DOHH2 (cell line): ENCODE measurements around the gene ZNF219.

Experiments
- H3F3A ChIP-seq: fragments of 200-600 bp; sonication (generic), shearing (Covaris generic); 2 replicates; pipeline ENCODE4 v1.6.0; 2016; ENCODE audit warnings: antibody characterized with exemption, mild to moderate bottlenecking; ENCODE audit not compliant: control insufficient read depth, insufficient read depth
- H3K27ac ChIP-seq: fragments of 200-600 bp; sonication (generic); 2 replicates; pipeline ENCODE4 v1.5.1; 2014; ENCODE audit warnings: low read depth, mild to moderate bottlenecking, low read length, moderate library complexity
- H3K27me3 ChIP-seq: fragments of 200-600 bp; sonication (generic); 2 replicates; pipeline ENCODE4 v1.6.1; 2014; ENCODE audit warnings: mild to moderate bottlenecking, low read length, mixed read lengths; ENCODE audit not compliant: control insufficient read depth
- H3K36me3 ChIP-seq: fragments of 200-600 bp; sonication (generic); 2 replicates; pipeline ENCODE4 v1.6.1; 2014; ENCODE audit warnings: mild to moderate bottlenecking, low read length, moderate library complexity, mixed read lengths; ENCODE audit not compliant: control insufficient read depth
- H3K4me1 ChIP-seq: fragments of 200-600 bp; sonication (generic); 2 replicates; pipeline ENCODE4 v1.6.1; 2014; ENCODE audit warnings: mild to moderate bottlenecking, low read length, mixed read lengths; ENCODE audit not compliant: control insufficient read depth
- H3K4me2 ChIP-seq: fragments of 200-600 bp; sonication (generic); 2 replicates; pipeline ENCODE4 v1.6.0; 2014; ENCODE audit warnings: mild to moderate bottlenecking, low read length, moderate library complexity
- H3K4me3 ChIP-seq: fragments of 200-600 bp; sonication (generic); 2 replicates; pipeline ENCODE4 v1.5.1; 2014; ENCODE audit warnings: mild to moderate bottlenecking, low read length, mixed read lengths
- H3K79me2 ChIP-seq: fragments of 200-600 bp; sonication (generic); 2 replicates; pipeline ENCODE4 v1.6.1; 2014; ENCODE audit warnings: mild to moderate bottlenecking, low read length, mixed read lengths; ENCODE audit not compliant: control insufficient read depth
- H3K9me2 ChIP-seq: fragments of 200-600 bp; sonication (generic); replicated peaks from 2 replicates; pipeline ENCODE4 v1.6.1; 2014; ENCODE audit warnings: mild to moderate bottlenecking, low read length, mixed read lengths; ENCODE audit not compliant: control insufficient read depth
- H3K9me3 ChIP-seq: fragments of 200-600 bp; sonication (generic); 2 replicates; pipeline ENCODE4 v1.6.1; 2014; ENCODE audit warnings: antibody characterized with exemption, low read length, mixed read lengths; ENCODE audit not compliant: control insufficient read depth, insufficient read depth
- H4K20me1 ChIP-seq: fragments of 200-600 bp; sonication (generic); 2 replicates; pipeline ENCODE4 v1.6.0; 2014; ENCODE audit warnings: low read depth, mild to moderate bottlenecking, antibody characterized with exemption, low read length, moderate library complexity; ENCODE audit not compliant: control insufficient read depth, insufficient read depth
- CTCF ChIP-seq: fragments of 200-600 bp; sonication (generic); IDR thresholded peaks from one replicate; pipeline ENCODE4 v1.5.1; 2014; ENCODE audit warnings: antibody characterized with exemption, mild to moderate bottlenecking, low read depth, low read length; ENCODE audit not compliant: poor library complexity, severe bottlenecking
- EZH2phosphoT487 ChIP-seq: fragments of 200-600 bp; sonication (generic); IDR thresholded peaks from 2 replicates; pipeline ENCODE4 v1.6.1; 2017; ENCODE audit warnings: borderline replicate concordance, mild to moderate bottlenecking, antibody characterized with exemption, low read length, moderate library complexity, mixed read lengths

Gene ZNF219

GRCh38 chr14:21109377-21110138, 11.1 kb upstream of the ZNF219 start:
- no peaks in the 10 kb centered on the region for H3K27me3 ChIP-seq
- no peaks in the 10 kb centered on the region for H3K36me3 ChIP-seq
- no peaks in the 10 kb centered on the region for H3K9me2 ChIP-seq
- peaks cover 3% of the 10 kb centered on the region for H3K79me2 ChIP-seq
- H3K4me2 ChIP-seq: no peak overlapping the region; the same call in 1 of the 2 replicates
- no peaks in the 10 kb centered on the region for H3K9me3 ChIP-seq
- no peak overlapping the region for H3K4me3 ChIP-seq
- peaks cover 22% of the 10 kb centered on the region for H3K4me1 ChIP-seq
- TF ChIP-seq EZH2phosphoT487 (no peak), CTCF (no peak)
- H3K27ac ChIP-seq: no peak overlapping the region
- 0 out of 2 replicates have a peak, but pooled peaks cover 2% of the 10 kb centered on the region for H3F3A ChIP-seq
- H4K20me1 ChIP-seq: no peaks in the 10 kb centered on the region

GRCh38 chr14:21108791-21109190, 10.3 kb upstream of the ZNF219 start:
- Histone ChIP-seq H3F3A (0 out of 2 replicates have a peak, but pooled peaks cover 2% of the 10 kb centered on the region), H3K4me2 (peak overlapping the region; percentile 12; the same call in 1 of the 2 replicates), H3K4me1 (peaks cover 23% of the 10 kb centered on the region), H4K20me1 (no peaks in the 10 kb centered on the region), H3K9me3 (no peaks in the 10 kb centered on the region), H3K36me3 (peaks cover 5% of the 10 kb centered on the region), H3K27ac (no peak overlapping the region), H3K4me3 (no peak overlapping the region), H3K27me3 (no peaks in the 10 kb centered on the region), H3K9me2 (no peaks in the 10 kb centered on the region), H3K79me2 (peaks cover 9% of the 10 kb centered on the region)
- no peak for TF ChIP-seq CTCF
- no peak for TF ChIP-seq EZH2phosphoT487

GRCh38 chr14:21107283-21107800, 8.9 kb upstream of the ZNF219 start:
- Histone ChIP-seq H3K4me2 (no peak overlapping the region), H3K27me3 (no peaks in the 10 kb centered on the region), H3K27ac (no peak overlapping the region), H3K36me3 (peaks cover 5% of the 10 kb centered on the region), H3K9me2 (no peaks in the 10 kb centered on the region), H4K20me1 (no peaks in the 10 kb centered on the region), H3K4me3 (no peak overlapping the region), H3K4me1 (peaks cover 33% of the 10 kb centered on the region), H3K9me3 (no peaks in the 10 kb centered on the region), H3K79me2 (peaks cover 16% of the 10 kb centered on the region), H3F3A (0 out of 2 replicates have a peak, but pooled peaks cover 2% of the 10 kb centered on the region)
- no peak for TF ChIP-seq EZH2phosphoT487
- TF ChIP-seq CTCF: peak; percentile 17
